ENCODE measurements around the gene SPATA9.

DNA sequence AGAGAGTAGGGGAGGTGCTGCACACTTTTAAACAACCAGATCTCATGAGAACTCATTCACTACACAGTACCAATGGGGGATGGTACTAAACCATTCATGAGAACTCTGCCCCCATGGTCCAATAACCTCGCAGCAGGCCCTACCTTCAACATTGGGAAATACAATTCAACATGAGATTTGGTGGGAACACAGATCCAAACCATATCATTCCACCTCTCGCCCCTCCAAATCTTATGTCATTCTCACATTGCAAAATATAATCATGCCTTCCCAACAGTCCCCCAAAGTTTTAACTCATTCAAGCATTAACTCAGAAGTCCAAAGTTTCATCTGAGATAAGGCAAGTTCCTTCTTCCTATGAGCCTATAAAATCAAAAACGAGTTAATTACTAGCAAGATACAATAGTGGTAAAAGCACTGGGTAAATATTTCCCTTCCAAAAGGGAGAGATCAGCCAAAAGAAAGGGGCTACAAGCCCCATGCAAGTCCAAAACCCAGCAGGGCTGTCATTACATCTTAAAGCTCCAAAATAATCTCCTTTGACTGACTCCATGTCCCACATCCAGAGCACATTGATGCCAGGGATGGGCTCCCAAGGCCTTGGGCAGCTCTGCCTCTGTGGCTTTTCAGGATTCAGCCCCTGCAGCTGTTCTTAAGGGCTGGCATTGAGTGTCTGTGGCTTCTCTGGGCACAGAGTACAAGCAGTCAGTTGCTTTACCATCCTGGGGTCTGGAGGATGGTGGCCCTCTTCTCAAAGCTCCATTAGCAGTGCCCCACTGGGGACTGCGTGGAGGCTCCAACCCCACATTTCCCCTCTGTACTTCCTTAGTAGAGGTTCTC, 54.6 kb downstream of the SPATA9 start:
- TF ChIP-seq, protein P1, sequence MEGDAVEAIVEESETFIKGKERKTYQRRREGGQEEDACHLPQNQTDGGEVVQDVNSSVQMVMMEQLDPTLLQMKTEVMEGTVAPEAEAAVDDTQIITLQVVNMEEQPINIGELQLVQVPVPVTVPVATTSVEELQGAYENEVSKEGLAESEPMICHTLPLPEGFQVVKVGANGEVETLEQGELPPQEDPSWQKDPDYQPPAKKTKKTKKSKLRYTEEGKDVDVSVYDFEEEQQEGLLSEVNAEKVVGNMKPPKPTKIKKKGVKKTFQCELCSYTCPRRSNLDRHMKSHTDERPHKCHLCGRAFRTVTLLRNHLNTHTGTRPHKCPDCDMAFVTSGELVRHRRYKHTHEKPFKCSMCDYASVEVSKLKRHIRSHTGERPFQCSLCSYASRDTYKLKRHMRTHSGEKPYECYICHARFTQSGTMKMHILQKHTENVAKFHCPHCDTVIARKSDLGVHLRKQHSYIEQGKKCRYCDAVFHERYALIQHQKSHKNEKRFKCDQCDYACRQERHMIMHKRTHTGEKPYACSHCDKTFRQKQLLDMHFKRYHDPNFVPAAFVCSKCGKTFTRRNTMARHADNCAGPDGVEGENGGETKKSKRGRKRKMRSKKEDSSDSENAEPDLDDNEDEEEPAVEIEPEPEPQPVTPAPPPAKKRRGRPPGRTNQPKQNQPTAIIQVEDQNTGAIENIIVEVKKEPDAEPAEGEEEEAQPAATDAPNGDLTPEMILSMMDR (IDR thresholded peaks at IDR 0.05), result no peak
- TF ChIP-seq POLR2A (IDR thresholded peaks at IDR 0.05), result no peak
